CD4-positive, alpha-beta T cell (primary cell): ENCODE results near the gene UBE2B. TPM values are rescaled to one million over a fixed set of nuclear protein-coding genes. Genes with fewer than 3 reads are reported as not detected.
"Not testable (repeated sequence)": the region's sequence is repeated elsewhere in the genome, so short reads cannot be mapped to it uniquely, and the experiment has no call there.

Experiments used
- ATAC-seq: fragments of 200-7000 bp; cut with Tn5 transposase; one replicate; pipeline ENCODE4 v1.10.0; 2022; ENCODE audit warnings: mild to moderate bottlenecking; ENCODE audit not compliant: poor library complexity
- CTCF ChIA-PET: fragments of 350-600 bp; sonication (Branson Sonifier 250); formaldehyde crosslinking; loops from one replicate; lab custom pipeline; 2021; ENCODE audit warnings: antibody characterized with exemption, inconsistent platforms; lab: Charles Lee
- POLR2A ChIA-PET: fragments of 350-600 bp; sonication (Branson Sonifier 250); formaldehyde crosslinking; loops from one replicate; lab custom pipeline; 2021; ENCODE audit warnings: antibody characterized with exemption, inconsistent platforms; lab: Charles Lee
- DNase-seq, 14 experiments: peaks; one replicate each; pipeline ENCODE4 v3.0.0-alpha.2; 2013 to 2020; ENCODE audit warnings: mixed read lengths in 2 of 14
- H3K27ac ChIP-seq, 2 donors: one replicate each; pipeline versions ENCODE4 v1.5.1 to v1.7.0; 2013; ENCODE audit warnings: low read length in 2 of 2, low read depth in 1 of 2, mild to moderate bottlenecking in 1 of 2
- H3K27me3 ChIP-seq, 2 experiments: 1 replicate in 1 of 2; 2 replicates in 1 of 2; pipeline versions ENCODE4 v1.6.1 to v1.7.0; 2013; ENCODE audit warnings: low read length in 2 of 2, control low read depth in 1 of 2, mild to moderate bottlenecking in 1 of 2, moderate library complexity in 1 of 2; ENCODE audit not compliant: insufficient read depth in 2 of 2, control insufficient read depth in 1 of 2
- H3K36me3 ChIP-seq: one replicate; pipeline ENCODE4 v1.6.1; 2013; ENCODE audit warnings: low read length, control low read depth; ENCODE audit not compliant: insufficient read depth
- H3K4me1 ChIP-seq: one replicate; pipeline ENCODE4 v1.6.1; 2013; ENCODE audit warnings: low read length, control low read depth; ENCODE audit not compliant: insufficient read depth
- H3K4me3 ChIP-seq: one replicate; pipeline ENCODE4 v1.5.1; 2013; ENCODE audit warnings: mild to moderate bottlenecking, low read length, moderate library complexity
- H3K9me3 ChIP-seq, 2 experiments: 1 replicate in 1 of 2; 2 replicates in 1 of 2; pipeline versions ENCODE4 v1.6.1 to v1.7.0; 2013; ENCODE audit warnings: low read length in 2 of 2, mild to moderate bottlenecking in 2 of 2, control low read depth in 1 of 2, moderate library complexity in 1 of 2; ENCODE audit not compliant: control insufficient read depth in 1 of 2, insufficient read depth in 1 of 2
- H3K27ac Mint-ChIP-seq: one replicate; pipeline ENCODE4 v1.8.0; 2020; ENCODE audit warnings: mixed read lengths
- H3K27me3 Mint-ChIP-seq: one replicate; pipeline ENCODE4 v1.8.0; 2021; ENCODE audit warnings: mixed read lengths
- H3K36me3 Mint-ChIP-seq: one replicate; pipeline ENCODE4 v1.8.0; 2021; ENCODE audit warnings: low read depth, mixed read lengths
- H3K4me1 Mint-ChIP-seq: one replicate; pipeline ENCODE4 v1.8.0; 2021; ENCODE audit warnings: low read depth, mixed read lengths
- H3K4me3 Mint-ChIP-seq: one replicate; pipeline ENCODE4 v1.8.0; 2020; ENCODE audit warnings: mild to moderate bottlenecking, mixed read lengths
- H3K9me3 Mint-ChIP-seq: one replicate; pipeline ENCODE4 v1.8.0; 2020; ENCODE audit warnings: mixed read lengths
- CTCF ChIP-seq: fragments of 200-600 bp; IDR thresholded peaks from one replicate; pipeline ENCODE4 v1.8.0; 2022; ENCODE audit warnings: antibody characterized with exemption, mild to moderate bottlenecking
- intact Hi-C, 2 experiments: fragments of 100-400 bp; cut with DNase I in 1 of 2; cut with micrococcal nuclease in 1 of 2; formaldehyde crosslinking; loops; one replicate each; pipeline versions ENCODE4 v1.15.1 to v1.9.0; 2023 to 2025; cut with DNase I, micrococcal nuclease
- total RNA-seq, 174 experiments: library from RNA in 2 of 174; stranded (reverse) in 2 of 174; gene quantifications; one replicate each; pipeline ENCODE4 v1.2.3 and lab custom pipeline; 2021 to 2026

The UBE2B gene
- total RNA-seq, 2 experiments from 2014 or later, result 225 to 228 TPM

GRCh38 chr5:134418958-134419357 lies 47.6 kb downstream of the UBE2B start:
- no peak overlapping the region for H3K27ac ChIP-seq
- H3K4me3 ChIP-seq, result no peak overlapping the region
- DNase-seq, result no peak
- Mint-ChIP-seq H3K4me3 (no peak overlapping the region), H3K9me3 (no peaks in the 10 kb centered on the region), H3K36me3 (no peaks in the 10 kb centered on the region), H3K4me1 (no peaks in the 10 kb centered on the region), H3K27ac (no peak overlapping the region), H3K27me3 (no peaks in the 10 kb centered on the region)
- H3K9me3 ChIP-seq, result no peaks in the 10 kb centered on the region
- CTCF ChIA-PET, result no interaction called here
- H3K36me3 ChIP-seq, result no peaks in the 10 kb centered on the region
- POLR2A ChIA-PET, result interaction anchor here (0.7 to 1.8 kb wide), 2 partner anchors 47 to 242 kb away, joined by 3 to 4 read pairs; no protein-coding TSS in a partner anchor
- H3K4me1 ChIP-seq, result no peaks in the 10 kb centered on the region
- TF ChIP-seq CTCF, result no peak
- intact Hi-C loops, result loop anchor here in 1 of 2 experiments (10.0 kb wide), 2 partner anchors 114 to 194 kb away; partner anchors contain the start of gene PPP2CA
- no peak for ATAC-seq
- no peaks in the 10 kb centered on the region for H3K27me3 ChIP-seq

- CTCF ChIA-PET, result no interaction called here
- H3K4me1 Mint-ChIP-seq, result no peaks in the 10 kb centered on the region
Measured at GRCh38 chr5:134420343-134420742, 49.0 kb downstream of the UBE2B start.

GRCh38 chr5:134421038-134421437 lies 49.7 kb downstream of the UBE2B start:
- H3K36me3 ChIP-seq, CTCF ChIA-PET, DNase-seq, H3K4me3 Mint-ChIP-seq, H3K4me1 Mint-ChIP-seq, intact Hi-C loops, H3K27ac ChIP-seq, H3K4me1 ChIP-seq, H3K36me3 Mint-ChIP-seq, H3K4me3 ChIP-seq, H3K27me3 Mint-ChIP-seq, H3K9me3 ChIP-seq, H3K27me3 ChIP-seq, H3K27ac Mint-ChIP-seq, POLR2A ChIA-PET, ATAC-seq, H3K9me3 Mint-ChIP-seq: not testable (repeated sequence)

More at GRCh38 chr5:134420343-134420742, 49.0 kb downstream of the UBE2B start:
- Histone ChIP-seq H3K4me1 (no peaks in the 10 kb centered on the region), H3K9me3 (no peaks in the 10 kb centered on the region), H3K36me3 (no peaks in the 10 kb centered on the region), H3K27me3 (no peaks in the 10 kb centered on the region), H3K27ac (no peak overlapping the region), H3K4me3 (no peak overlapping the region)
- TF ChIP-seq CTCF, result no peak
- H3K27me3 Mint-ChIP-seq, result no peaks in the 10 kb centered on the region
- H3K4me3 Mint-ChIP-seq, result no peak overlapping the region
- H3K36me3 Mint-ChIP-seq, result no peaks in the 10 kb centered on the region
- ATAC-seq (no peak), DNase-seq (no peak)
- H3K27ac Mint-ChIP-seq, result no peak overlapping the region
- POLR2A ChIA-PET, result no interaction called here
- intact Hi-C loops, result no loop called here
- H3K9me3 Mint-ChIP-seq, result no peaks in the 10 kb centered on the region

GRCh38 chr5:134422791-134423365 lies 51.5 kb downstream of the UBE2B start:
- no peaks in the 10 kb centered on the region for H3K9me3 Mint-ChIP-seq
- Histone ChIP-seq H3K27me3 (peaks cover 0 to 4% of the 10 kb centered on the region in 2 experiments), H3K27ac (no peak overlapping the region), H3K4me3 (no peak overlapping the region), H3K36me3 (no peaks in the 10 kb centered on the region), H3K9me3 (no peaks in the 10 kb centered on the region), H3K4me1 (no peaks in the 10 kb centered on the region)
- intact Hi-C loops, result no loop called here
- H3K27ac Mint-ChIP-seq, result no peak overlapping the region
- ChIA-PET POLR2A (no interaction called here), CTCF (no interaction called here)
- H3K36me3 Mint-ChIP-seq, result no peaks in the 10 kb centered on the region
- TF ChIP-seq CTCF, result no peak
- H3K4me1 Mint-ChIP-seq, result no peaks in the 10 kb centered on the region
- DNase-seq, result no peak
- H3K4me3 Mint-ChIP-seq, result no peak overlapping the region
- ATAC-seq, result no peak
- H3K27me3 Mint-ChIP-seq, result no peaks in the 10 kb centered on the region
